Neural cell (in vitro differentiated cells): ENCODE data around the gene FAM53B. TPM values are rescaled to one million over a fixed set of nuclear protein-coding genes. Genes with fewer than 3 reads are reported as not detected.

ENCODE experiments used
- H2AFZ ChIP-seq: fragments of 200-600, 300-800 bp; sonication (generic), shearing (Covaris generic); 2 replicates; pipeline ENCODE4 v1.6.0; 2014; ENCODE audit warnings: low read depth, mild to moderate bottlenecking, antibody characterized with exemption, low read length, moderate library complexity
- H3F3A ChIP-seq: fragments of 200-600 bp; shearing (Covaris generic); 2 replicates; pipeline ENCODE4 v1.6.1; 2016; ENCODE audit warnings: mild to moderate bottlenecking, moderate library complexity, mixed read lengths, antibody characterized with exemption, low read length; ENCODE audit not compliant: insufficient read depth, poor library complexity, severe bottlenecking
- H3K27ac ChIP-seq: fragments of 200-600, 300-800 bp; sonication (generic), shearing (Covaris generic); 2 replicates; pipeline ENCODE4 v1.5.1; 2014; ENCODE audit warnings: mild to moderate bottlenecking, low read length, moderate library complexity
- H3K27me3 ChIP-seq: fragments of 300-800, 200-600 bp; sonication (generic), shearing (Covaris generic); 2 replicates; pipeline ENCODE4 v1.6.0; 2014; ENCODE audit warnings: mild to moderate bottlenecking, low read depth, low read length, moderate library complexity; ENCODE audit not compliant: insufficient read depth
- H3K36me3 ChIP-seq: fragments of 300-800, 200-600 bp; sonication (generic), shearing (Covaris generic); 2 replicates; pipeline ENCODE4 v1.5.1; 2014; ENCODE audit warnings: mild to moderate bottlenecking, antibody characterized with exemption, low read length, moderate library complexity; ENCODE audit not compliant: insufficient read depth
- H3K4me2 ChIP-seq: fragments of 300-800, 200-600 bp; sonication (generic), shearing (Covaris generic); 2 replicates; pipeline ENCODE4 v1.6.0; 2014; ENCODE audit warnings: mild to moderate bottlenecking, low read length
- H3K4me3 ChIP-seq: fragments of 300-800, 200-600 bp; sonication (generic), shearing (Covaris generic); 2 replicates; pipeline ENCODE4 v1.5.1; 2014; ENCODE audit warnings: mild to moderate bottlenecking, low read length, moderate library complexity
- H3K79me2 ChIP-seq: fragments of 200-600 bp; shearing (Covaris generic); replicated peaks from 2 replicates; pipeline ENCODE4 v1.6.0; 2014; ENCODE audit warnings: mild to moderate bottlenecking, low read length, moderate library complexity; ENCODE audit not compliant: insufficient read depth
- H3K9ac ChIP-seq: fragments of 300-800, 200-600 bp; sonication (generic), shearing (Covaris generic); 2 replicates; pipeline ENCODE4 v1.6.1; 2016; ENCODE audit warnings: mild to moderate bottlenecking, low read length, mixed read lengths
- H3K9me2 ChIP-seq: fragments of 200-600 bp; shearing (Covaris generic); 2 replicates; pipeline ENCODE4 v1.6.1; 2016; ENCODE audit warnings: mild to moderate bottlenecking, low read length, mixed read lengths; ENCODE audit not compliant: insufficient read depth
- H3K9me3 ChIP-seq: fragments of 200-600, 300-800 bp; sonication (generic), shearing (Covaris generic); 2 replicates; pipeline ENCODE4 v1.6.1; 2016; ENCODE audit warnings: mild to moderate bottlenecking, mixed run types, low read length, moderate library complexity, mixed read lengths
- H4K20me1 ChIP-seq: fragments of 200-600 bp; shearing (Covaris generic); 2 replicates; pipeline ENCODE4 v1.6.1; 2016; ENCODE audit warnings: mild to moderate bottlenecking, mixed run types; ENCODE audit not compliant: insufficient read depth
- CTCF ChIP-seq: fragments of 450-650 bp; IDR thresholded peaks from 2 replicates; pipeline ENCODE4 v1.5.1; 2014; ENCODE audit warnings: antibody characterized with exemption, mild to moderate bottlenecking, moderate library complexity; ENCODE audit not compliant: poor library complexity, severe bottlenecking
- EP300 ChIP-seq: fragments of 450-650 bp; conservative IDR thresholded peaks from 2 replicates; pipeline ENCODE4 v1.6.1; 2014; ENCODE audit warnings: antibody characterized with exemption, mild to moderate bottlenecking, moderate library complexity; ENCODE audit not compliant: poor library complexity, severe bottlenecking
- EZH2 ChIP-seq: fragments of 200-600, 300-800 bp; shearing (Covaris generic), sonication (generic); IDR thresholded peaks from 2 replicates; pipeline ENCODE4 v1.6.1; 2014; ENCODE audit warnings: antibody characterized with exemption, low read length, borderline replicate concordance, mild to moderate bottlenecking; ENCODE audit not compliant: insufficient read depth, poor library complexity, severe bottlenecking
- MXI1 ChIP-seq: fragments of 450-650 bp; conservative IDR thresholded peaks from 2 replicates; pipeline ENCODE4 v1.6.1; 2014; ENCODE audit warnings: antibody characterized with exemption, mild to moderate bottlenecking; ENCODE audit not compliant: poor library complexity, severe bottlenecking
- POLR2AphosphoS5 ChIP-seq: IDR thresholded peaks from 2 replicates; pipeline ENCODE4 v1.6.1; 2012
- RAD21 ChIP-seq: fragments of 450-650 bp; conservative IDR thresholded peaks from 2 replicates; pipeline ENCODE4 v1.6.1; 2014; ENCODE audit warnings: antibody characterized with exemption, mild to moderate bottlenecking, moderate library complexity
- REST ChIP-seq: IDR thresholded peaks from 2 replicates; pipeline ENCODE4 v1.6.1; 2012; ENCODE audit warnings: borderline replicate concordance
- SMC3 ChIP-seq: fragments of 450-650 bp; conservative IDR thresholded peaks from 2 replicates; pipeline ENCODE4 v1.6.1; 2014; ENCODE audit warnings: antibody characterized with exemption, mild to moderate bottlenecking, moderate library complexity; ENCODE audit not compliant: poor library complexity
- TAF1 ChIP-seq: IDR thresholded peaks from 2 replicates; pipeline ENCODE4 v1.6.1; 2012; ENCODE audit warnings: low read depth
- polyA plus RNA-seq: library from polyadenylated mRNA; depleted of rRNA; stranded (reverse); fragments of >200 nt; gene quantifications from 2 replicates; pipeline ENCODE4 v1.2.3, GENCODE V29; 2014

The FAM53B gene
- polyA plus RNA-seq, 1 donor from 2014 or later: 21.8 TPM

- no peak overlapping the region for H3K9ac ChIP-seq
These were observed 49.5 kb downstream of the FAM53B start for GRCh38 chr10:124694481-124695220.

More at GRCh38 chr10:124694481-124695220, 49.5 kb downstream of the FAM53B start:
- Histone ChIP-seq H3K36me3 (no peaks in the 10 kb centered on the region), H3K27ac (no peak overlapping the region), H3K9me3 (no peaks in the 10 kb centered on the region), H2AFZ (no peak overlapping the region), H3F3A (no peaks in the 10 kb centered on the region), H3K79me2 (no peaks in the 10 kb centered on the region), H3K27me3 (no peaks in the 10 kb centered on the region), H3K4me3 (no peak overlapping the region), H3K4me2 (no peak overlapping the region), H4K20me1 (no peaks in the 10 kb centered on the region), H3K9me2 (no peaks in the 10 kb centered on the region)
- TF ChIP-seq RAD21 (no peak), TAF1 (no peak), SMC3 (no peak), POLR2AphosphoS5 (no peak), CTCF (no peak), EZH2 (no peak), MXI1 (no peak), EP300 (no peak), REST (no peak)
